Stomach (tissue), 9 donors: ENCODE data around the gene SLC38A9. TPM values are rescaled to one million over a fixed set of nuclear protein-coding genes. Genes with fewer than 3 reads are reported as not detected.

ENCODE experiments used
- DNase-seq, 2 donors: peaks; one replicate each; pipeline versions ENCODE4 v3.0.0 to v3.0.0-alpha.2; 2013 to 2019
- H3K27ac ChIP-seq, 5 donors: fragments of 200-600 bp in 4 of 5; sonication (generic) in 4 of 5; one replicate each; pipeline ENCODE4 v1.5.1; 2013 to 2019; ENCODE audit warnings: mild to moderate bottlenecking in 1 of 5, moderate library complexity in 1 of 5
- H3K27me3 ChIP-seq, 3 donors: fragments of 200-600 bp; sonication (generic); one replicate each; pipeline ENCODE4 v1.5.1; 2017 to 2019; ENCODE audit warnings: mixed run types in 1 of 3
- H3K36me3 ChIP-seq, 4 donors: fragments of 200-600 bp; sonication (generic); 1 replicate in 3 of 4; 2 replicates in 1 of 4; pipeline ENCODE4 v1.5.1; 2016 to 2019
- H3K4me1 ChIP-seq, 4 donors: fragments of 200-600 bp; sonication (generic); one replicate each; pipeline ENCODE4 v1.5.1; 2016 to 2019
- H3K4me3 ChIP-seq, 4 donors: fragments of 200-600 bp; sonication (generic) in 3 of 4; one replicate each; pipeline ENCODE4 v1.5.1; 2016 to 2019; ENCODE audit warnings: mild to moderate bottlenecking in 1 of 4
- H3K9me3 ChIP-seq, 4 donors: fragments of 200-600 bp; sonication (generic); one replicate each; pipeline ENCODE4 v1.5.1; 2016 to 2019
- CTCF ChIP-seq, 7 experiments: fragments of 450-650 bp in 4 of 7; fragments of 200-600 bp in 3 of 7; sonication (generic) in 3 of 7; IDR thresholded peaks; one replicate each; pipeline ENCODE4 v1.5.1; 2016 to 2019; ENCODE audit warnings: antibody characterized with exemption in 7 of 7, control low read depth in 2 of 7, mild to moderate bottlenecking in 1 of 7
- EP300 ChIP-seq: sonication (generic); formaldehyde crosslinking; IDR thresholded peaks from one replicate; pipeline ENCODE4 v1.6.1; 2017; ENCODE audit warnings: antibody characterized with exemption
- POLR2A ChIP-seq, 4 donors: fragments of 450-650 bp; IDR thresholded peaks; one replicate each; pipeline ENCODE4 v1.6.1; 2016; ENCODE audit warnings: antibody characterized with exemption in 4 of 4, control low read depth in 2 of 4, mild to moderate bottlenecking in 1 of 4, moderate library complexity in 1 of 4
- POLR2AphosphoS5 ChIP-seq, 3 donors: sonication (generic); formaldehyde crosslinking; IDR thresholded peaks; one replicate each; pipeline ENCODE4 v1.6.1; 2016; ENCODE audit warnings: antibody characterized with exemption in 3 of 3
- WGBS, 5 donors: extraction: QIAGEN DNeasy Blood & Tissue Kit in 3 of 5; methylation state at CpG; one replicate each; pipeline versions ENCODE4 v1.1.5 to v1.1.7; 2013 to 2018; 5-methylcytosine and 5-hydroxymethylcytosine counted together
- intact Hi-C: fragments of 100-400 bp; cut with DNase I; formaldehyde crosslinking; loops from one replicate; pipeline ENCODE4 v1.15.1; 2023; ENCODE audit warnings: low total_unique reads
- polyA plus RNA-seq, 3 donors: library from polyadenylated mRNA; stranded (reverse); fragments of 200-250 nt; gene quantifications; one replicate each; pipeline ENCODE4 v1.2.3, GENCODE V29; 2013
- total RNA-seq, 5 donors: library from RNA; depleted of rRNA; stranded (reverse); fragments of >200 nt; gene quantifications; one replicate each; pipeline versions ENCODE4 v1.1.0 to v1.2.3, GENCODE V29; 2014 to 2016
- donor health status: healthy with polysubstance abuse.
- donor health status: Bipolar disorder and iron deficiency.
- donor health status: healthy.

The SLC38A9 gene
- total and polyA plus RNA-seq, 8 donors: 3.7 to 120 (median 8.6) TPM

DNA sequence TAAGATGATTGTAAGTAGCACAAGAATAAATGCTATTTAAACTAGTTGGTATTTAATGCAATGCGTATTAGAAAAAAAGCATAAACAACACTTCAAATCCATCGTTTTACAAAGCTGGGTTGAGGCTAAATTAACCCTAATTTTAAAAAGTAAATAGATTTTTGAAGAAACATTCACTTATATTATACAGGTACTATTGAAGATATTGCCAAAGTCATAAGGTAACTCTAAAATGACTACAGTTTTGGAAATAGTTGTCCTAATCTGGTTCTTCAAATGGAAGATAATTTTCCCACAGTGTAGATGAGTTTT lies 20.1 kb downstream of the SLC38A9 start:
- no peaks in the 10 kb centered on the region for H3K9me3 ChIP-seq
- 68 to 77% (median 73%) methylated on average over 2 of the region's 2 CpGs for WGBS, 5 donors
- no peak overlapping the region for H3K4me3 ChIP-seq
- H3K27ac ChIP-seq: no peak overlapping the region
- no peaks in the 10 kb centered on the region for H3K27me3 ChIP-seq
- H3K36me3 ChIP-seq: peaks cover 0 to 5% (median 3%) of the 10 kb centered on the region in 4 donors
- peaks cover 0 to 35% (median 16%) of the 10 kb centered on the region in 4 donors for H3K4me1 ChIP-seq
- TF ChIP-seq POLR2A (IDR thresholded peaks at IDR 0.05): no peak
- TF ChIP-seq CTCF (IDR thresholded peaks at IDR 0.05): peak in 1 of 7 experiments; percentile 4
- intact Hi-C loops: loop anchor here (5.0 to 10.0 kb wide), 2 partner anchors 285 to 347 kb away; no protein-coding TSS in a partner anchor
- no peak for DNase-seq

DNA sequence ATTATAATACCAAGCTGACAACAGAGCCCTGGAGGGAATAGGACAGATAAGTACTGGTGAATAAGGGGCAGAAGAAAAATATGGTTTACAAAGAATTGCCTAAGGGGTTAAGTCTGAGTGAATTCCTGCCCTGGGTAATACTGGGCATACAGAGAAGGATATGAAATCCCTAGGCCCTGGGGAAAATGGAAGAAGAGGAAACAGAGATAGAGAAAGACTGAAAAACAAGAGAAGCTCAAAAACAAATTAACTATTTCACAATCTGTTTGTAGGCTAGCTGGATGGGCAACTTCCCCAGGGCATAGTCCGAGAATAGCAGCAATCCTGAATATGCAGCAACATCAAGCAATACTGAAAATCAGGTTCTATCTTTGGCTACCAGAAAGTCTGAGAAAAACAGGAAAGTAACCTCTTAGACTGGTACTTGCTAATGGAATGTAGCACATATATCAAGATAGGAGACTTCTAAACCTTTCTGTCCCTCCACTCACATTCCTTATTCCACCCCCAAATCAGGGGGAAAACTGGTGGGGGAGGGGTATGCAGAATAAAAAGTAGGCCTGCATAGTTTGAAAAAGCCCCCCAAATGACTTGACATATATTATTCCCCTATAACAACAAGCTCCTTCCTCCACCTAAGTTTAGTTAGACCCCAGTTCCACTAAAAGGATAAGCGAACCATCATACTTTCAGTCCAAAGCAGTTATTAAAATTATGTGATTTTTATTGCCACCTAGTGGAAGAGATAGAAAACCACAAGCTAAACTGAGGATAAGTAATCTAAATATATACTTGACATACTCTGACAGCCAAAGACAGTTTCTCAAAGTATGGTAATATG lies 20.6 kb downstream of the SLC38A9 start:
- Histone ChIP-seq H3K36me3 (no peaks in the 10 kb centered on the region), H3K4me1 (peaks cover 0 to 35% (median 16%) of the 10 kb centered on the region in 4 donors), H3K9me3 (no peaks in the 10 kb centered on the region), H3K27ac (peak overlapping the region in 2 of 5 donors; percentile 41 to 55), H3K27me3 (no peaks in the 10 kb centered on the region), H3K4me3 (peak overlapping the region in 1 of 4 donors; percentile 2)
- TF ChIP-seq EP300 (no peak), CTCF (IDR thresholded peaks at IDR 0.05) (peak in 5 of 7 experiments; percentile 51 to 64 (median 60))
- peak in 1 of 2 donors; percentile 69 for DNase-seq
- intact Hi-C loops: loop anchor here (5.0 to 10.0 kb wide), 2 partner anchors 284 to 347 kb away; no protein-coding TSS in a partner anchor
- 34 to 60% (median 47%) methylated on average over 2 of the region's 2 CpGs for WGBS, 5 donors

DNA sequence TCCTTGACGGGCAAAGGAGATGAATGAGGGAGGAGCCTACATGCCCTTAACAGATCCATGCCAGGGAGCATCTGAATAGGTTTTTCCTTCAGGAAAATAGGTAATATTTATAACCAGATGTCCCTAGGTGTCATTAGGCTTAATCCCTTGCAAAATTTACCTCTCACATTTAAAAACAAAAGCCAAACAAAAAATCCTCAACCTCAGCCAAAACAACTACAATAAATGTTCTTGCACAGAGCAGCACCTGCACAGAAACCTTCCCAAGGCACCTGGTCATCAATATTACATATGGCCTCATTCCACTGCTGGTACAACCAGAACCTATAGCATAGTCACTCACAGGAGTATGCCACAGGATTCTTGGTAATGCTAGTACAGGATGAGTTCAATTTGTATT lies 30.1 kb downstream of the SLC38A9 start:
- intact Hi-C loops: no loop called here
- Histone ChIP-seq H3K4me1 (peaks cover 0 to 23% (median 7%) of the 10 kb centered on the region in 4 donors), H3K27ac (no peak overlapping the region), H3K27me3 (no peaks in the 10 kb centered on the region), H3K4me3 (no peak overlapping the region), H3K36me3 (no peaks in the 10 kb centered on the region), H3K9me3 (no peaks in the 10 kb centered on the region)
- WGBS, 5 donors: 77 to 100% (median 86%) methylated on average over 1 of the region's 1 CpG
- no peak for TF ChIP-seq EP300
- no peak for TF ChIP-seq CTCF (IDR thresholded peaks at IDR 0.05)
- no peak for TF ChIP-seq POLR2A (IDR thresholded peaks at IDR 0.05)
- TF ChIP-seq POLR2AphosphoS5 (IDR thresholded peaks at IDR 0.05): no peak
- DNase-seq: no peak

- H3K27ac ChIP-seq: no peak overlapping the region
- H3K4me3 ChIP-seq: no peak overlapping the region
- no peaks in the 10 kb centered on the region for H3K9me3 ChIP-seq
- H3K4me1 ChIP-seq: peaks cover 0 to 23% (median 7%) of the 10 kb centered on the region in 4 donors
- TF ChIP-seq POLR2AphosphoS5 (IDR thresholded peaks at IDR 0.05): no peak
- TF ChIP-seq CTCF (IDR thresholded peaks at IDR 0.05): no peak
- no peak for TF ChIP-seq POLR2A (IDR thresholded peaks at IDR 0.05)
- TF ChIP-seq EP300: no peak
- no peaks in the 10 kb centered on the region for H3K27me3 ChIP-seq
- WGBS, 5 donors: 79 to 91% (median 90%) methylated on average over 1 of the region's 1 CpG
- intact Hi-C loops: no loop called here
- H3K36me3 ChIP-seq: no peaks in the 10 kb centered on the region
- DNase-seq: no peak
Observed at GRCh38 chr5:55681301-55681700, 30.8 kb downstream of the SLC38A9 start.
